Measurements from ENCODE around the gene BAK1. TPM values are rescaled to one million over a fixed set of nuclear protein-coding genes. Genes with fewer than 3 reads are reported as not detected.

BAK1 gene
- 22.2 and 49.4 TPM in 2 replicates for total RNA-seq

DNA sequence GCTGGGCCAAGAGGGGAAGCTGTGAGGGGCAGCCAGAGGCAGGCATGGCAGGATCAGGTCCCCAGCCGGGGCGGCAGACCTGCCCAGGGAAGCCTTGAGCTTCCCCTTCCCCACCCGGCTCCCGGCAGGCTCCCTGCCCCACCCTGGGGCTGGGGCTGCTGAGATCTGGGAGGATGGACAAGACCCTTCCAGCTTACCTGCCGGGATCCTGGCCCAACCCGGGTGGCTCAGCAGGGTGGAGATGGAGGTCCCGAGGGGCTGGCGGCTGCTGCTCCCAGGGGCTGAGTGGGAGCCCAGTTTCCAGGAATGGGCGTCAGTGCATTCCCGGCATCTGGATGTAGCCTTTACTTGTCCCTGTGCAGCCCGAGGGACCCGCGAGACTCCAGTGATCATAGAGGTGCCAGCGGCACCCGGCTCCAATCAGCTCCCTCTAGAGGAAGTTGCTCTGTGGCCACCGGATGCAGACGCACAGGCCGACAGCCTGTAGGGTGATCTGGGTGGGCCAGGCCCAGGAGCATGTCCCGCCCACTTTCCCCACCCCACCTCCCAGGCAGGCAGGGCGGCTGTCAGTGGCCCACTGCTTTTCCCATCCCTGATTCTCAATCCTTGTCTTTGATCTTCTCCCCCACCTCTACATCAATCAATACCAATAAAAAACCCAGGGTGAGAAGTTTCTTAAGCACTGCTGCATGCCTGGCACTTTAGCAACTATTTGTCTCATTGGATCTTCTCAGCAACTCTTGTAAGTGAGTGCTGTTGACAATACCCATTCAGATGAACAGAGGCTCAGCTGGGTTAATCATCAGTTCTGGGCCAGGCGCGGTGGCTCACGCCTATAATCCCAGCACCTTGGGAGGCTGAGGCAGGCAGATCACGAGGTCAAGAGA lies at the start of gene BAK1:
Gene BAK1, minus strand, starts transcription at position 449 of the 887 bp plus-strand sequence. CDS start 2,672 bp downstream, outside the sequence.

GRCh38 chr6:33620856-33621710 lies 41.0 kb upstream of the BAK1 start, which contains the start of gene ITPR3:
Gene ITPR3 (plus strand): TSS chr6:33621322. CDS start chr6:33621603, 281 bp downstream.

Other genes with a start within 250 kb of the BAK1 start
- gene KIFC1, start 188.5 kb downstream of the BAK1 start, total RNA-seq = 0.85 and 5.3 TPM in 2 replicates
- gene PHF1, start 169.3 kb downstream of the BAK1 start, total RNA-seq = 9.9 and 15.1 TPM in 2 replicates
- 42.2 and 93.7 TPM in 2 replicates for gene CUTA, start 162.2 kb downstream of the BAK1 start, total RNA-seq
- 1.4 and 2.1 TPM in 2 replicates for gene SYNGAP1, start 160.2 kb downstream of the BAK1 start, total RNA-seq
- gene ZBTB9, start 125.7 kb downstream of the BAK1 start, total RNA-seq = 6.0 and 7.5 TPM in 2 replicates
- 117 and 129 TPM in 2 replicates for gene ITPR3, start 41.0 kb upstream of the BAK1 start, total RNA-seq
- 22.2 and 40.3 TPM in 2 replicates for gene UQCC2, start 131.4 kb upstream of the BAK1 start, total RNA-seq
- gene IP6K3, start 166.6 kb upstream of the BAK1 start, total RNA-seq = 0.24 TPM in 1 of 2 replicates, not detected in the other
- gene LEMD2, start 208.9 kb upstream of the BAK1 start, total RNA-seq = 75.9 and 88.9 TPM in 2 replicates
- not detected in 2 replicates for gene MLN, start 223.7 kb upstream of the BAK1 start, total RNA-seq